NCI-H1092 (cell line): ENCODE measurements around the gene USP20.
A peak's percentile ranks its signal among the peaks of the same experiment; 100 is the strongest.
"Not testable (repeated sequence)": the region's sequence is repeated elsewhere in the genome, so short reads cannot be mapped to it uniquely, and the experiment has no call there.

Experiments
- DNase-seq: peaks from one replicate; lab custom pipeline; 2025; lab: John Stamatoyannopoulos, UW

USP20 gene

DNA sequence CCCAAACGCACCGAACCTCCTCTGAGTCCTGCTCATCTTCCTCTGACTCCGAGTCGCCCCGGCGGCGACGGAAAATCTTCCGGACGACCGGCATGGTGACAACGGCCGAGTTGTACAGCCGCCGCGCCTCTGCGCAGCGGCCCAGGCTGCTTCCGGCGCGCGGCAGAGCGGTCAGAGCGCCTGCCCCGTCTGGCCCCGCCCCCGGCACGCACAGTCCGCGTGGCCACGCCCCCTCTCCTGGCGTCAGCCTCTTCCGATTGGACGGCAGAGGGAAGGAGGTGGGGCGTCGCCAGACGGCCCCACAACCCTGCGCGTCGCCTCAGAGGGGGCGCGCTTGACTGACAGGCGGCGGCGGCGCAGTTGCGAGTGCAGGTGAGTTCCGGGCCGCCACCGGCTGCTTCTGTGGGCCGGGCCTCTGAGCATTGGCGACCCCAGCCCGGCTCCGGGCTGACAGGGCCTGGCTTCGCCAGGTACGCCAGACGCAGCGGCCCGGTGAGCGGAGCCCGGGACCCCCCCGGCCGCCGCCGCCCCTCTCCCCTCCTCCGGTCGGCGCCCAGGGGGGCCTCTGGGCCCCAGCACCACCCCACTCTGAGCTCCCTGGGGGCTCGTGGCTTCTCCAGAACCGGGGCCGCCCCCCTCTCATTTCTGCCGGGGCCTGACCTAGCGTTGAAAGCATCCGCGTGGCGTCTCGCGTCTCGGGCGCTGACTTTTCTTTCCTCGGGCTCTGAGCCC lies at the start of gene USP20, which contains the start of gene C9orf78:
Gene USP20, plus strand, starts transcription at position 331 of the 732 bp plus-strand sequence. CDS start 17,098 bp downstream, outside the sequence.
Gene C9orf78, minus strand, starts transcription at position 148 of the 732 bp plus-strand sequence. Its CDS starts 54 bp downstream, at position 94.
- DNase-seq = peak; percentile 97

DNA sequence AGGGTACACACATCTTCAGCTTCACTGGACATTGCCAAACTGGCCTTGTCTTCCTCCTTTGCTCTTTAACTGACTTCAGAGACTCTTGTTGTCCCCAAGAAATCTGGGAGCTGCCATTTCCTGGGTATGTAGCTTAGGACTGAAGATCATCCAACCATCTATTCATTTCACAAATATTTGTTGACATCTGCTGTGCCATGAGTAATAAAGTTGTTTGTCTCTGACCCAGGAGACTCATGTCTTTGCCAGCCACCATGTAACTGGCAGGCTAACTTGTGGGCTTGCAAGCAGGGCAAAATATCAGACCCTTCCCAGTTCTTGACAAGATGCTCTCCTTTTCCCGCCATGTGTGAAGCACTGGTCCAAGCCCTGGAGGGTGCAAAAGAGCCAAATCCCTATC lies 49.4 kb upstream of the USP20 start:
- no peak for DNase-seq

DNA sequence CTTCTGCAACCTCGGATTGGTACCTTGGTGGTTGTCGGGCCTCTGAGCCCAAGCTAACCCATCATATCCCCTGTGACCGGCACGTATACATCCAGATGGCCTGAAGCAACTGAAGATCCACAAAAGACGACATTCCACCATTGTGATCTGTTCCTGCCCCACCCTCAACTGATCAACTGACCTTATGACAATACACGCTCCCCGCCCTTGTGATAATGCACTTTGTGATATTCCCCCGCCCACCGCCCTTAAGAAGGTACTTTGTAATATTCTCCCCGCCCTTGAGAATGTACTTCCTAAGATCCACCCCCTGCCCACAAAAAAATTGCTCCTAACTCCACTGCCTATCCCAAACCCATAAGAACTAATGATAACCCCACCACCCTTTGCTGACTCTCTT lies 48.8 kb upstream of the USP20 start:
- no peak for DNase-seq

DNA sequence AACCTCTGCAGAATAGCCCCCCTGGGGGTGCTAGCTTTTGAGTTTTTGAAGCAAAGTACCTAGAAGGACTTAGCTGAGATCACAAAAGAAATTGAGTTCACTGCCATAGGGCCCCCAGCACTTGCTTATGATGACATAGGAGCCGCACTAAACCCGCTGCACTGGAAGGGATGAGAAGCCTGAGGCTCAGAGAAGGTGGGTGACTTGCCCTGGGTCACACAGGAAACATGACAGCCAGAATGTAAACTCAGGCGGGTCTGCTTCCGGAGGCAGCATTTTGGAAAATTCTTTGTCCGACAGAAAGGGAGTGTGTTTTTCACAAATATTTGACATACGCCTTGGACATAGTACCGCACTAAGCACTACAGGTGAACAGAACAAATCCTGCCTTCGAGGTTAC lies 40.7 kb upstream of the USP20 start:
- no peak for DNase-seq

DNA sequence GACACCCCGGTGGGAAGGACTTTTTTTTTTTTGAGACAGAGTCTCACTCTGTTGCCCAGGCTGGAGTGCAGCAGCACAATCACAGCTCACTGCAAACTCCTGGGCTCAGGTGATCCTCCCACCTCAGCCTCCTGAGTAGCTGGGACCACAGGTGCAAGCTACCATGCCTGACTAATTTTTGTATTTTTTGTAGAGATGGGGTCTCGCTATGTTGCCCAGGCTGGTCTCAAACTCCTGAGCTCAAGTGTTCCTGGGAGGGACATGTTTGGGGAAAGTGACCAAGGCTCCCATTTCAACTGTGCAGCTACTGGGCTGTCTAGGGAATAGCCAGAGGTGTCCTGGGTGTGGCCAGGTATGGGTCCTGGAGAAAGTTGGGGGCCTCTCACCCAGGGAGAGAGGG lies 39.2 kb upstream of the USP20 start:
- DNase-seq = not testable (repeated sequence)

DNA sequence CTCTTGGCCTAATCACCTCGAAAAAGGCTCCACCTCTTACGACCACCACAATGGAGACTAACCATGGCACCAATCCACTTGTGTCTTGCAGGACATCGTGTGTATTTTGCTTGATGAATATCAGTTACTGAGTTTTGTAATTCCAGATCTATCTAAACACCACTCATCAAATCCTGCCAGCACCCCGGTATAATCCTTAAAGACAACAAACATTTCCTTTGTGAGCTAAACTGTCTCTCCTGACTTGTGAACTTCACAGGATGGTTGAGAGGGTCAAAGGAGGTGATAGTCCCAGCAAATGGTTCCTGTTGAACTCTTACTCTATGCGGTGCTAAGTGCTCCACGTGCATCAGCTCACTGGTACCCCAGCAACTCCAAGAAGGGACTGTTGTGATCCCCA lies 36.3 kb upstream of the USP20 start:
- DNase-seq = no peak

DNA sequence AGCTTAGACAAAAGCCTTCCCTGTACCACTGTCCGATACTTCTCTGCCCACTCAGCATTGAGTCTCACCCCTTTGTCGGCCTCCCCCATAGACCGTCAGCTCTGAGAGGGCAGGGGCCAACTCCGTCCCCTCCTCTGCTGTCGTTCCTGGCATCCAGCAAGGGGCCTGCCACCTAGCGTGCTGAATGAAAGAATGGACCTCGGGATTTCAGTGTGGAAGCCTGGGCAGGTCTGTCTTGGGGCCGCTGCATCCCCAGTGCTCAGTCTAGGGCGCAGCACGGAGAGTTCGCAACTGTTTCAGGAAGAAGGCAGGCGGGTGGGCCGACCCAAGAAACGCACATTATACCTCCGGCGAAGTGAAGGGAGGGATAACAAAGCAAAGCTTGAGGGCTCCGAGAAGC lies 33.8 kb upstream of the USP20 start:
- no peak for DNase-seq

DNA sequence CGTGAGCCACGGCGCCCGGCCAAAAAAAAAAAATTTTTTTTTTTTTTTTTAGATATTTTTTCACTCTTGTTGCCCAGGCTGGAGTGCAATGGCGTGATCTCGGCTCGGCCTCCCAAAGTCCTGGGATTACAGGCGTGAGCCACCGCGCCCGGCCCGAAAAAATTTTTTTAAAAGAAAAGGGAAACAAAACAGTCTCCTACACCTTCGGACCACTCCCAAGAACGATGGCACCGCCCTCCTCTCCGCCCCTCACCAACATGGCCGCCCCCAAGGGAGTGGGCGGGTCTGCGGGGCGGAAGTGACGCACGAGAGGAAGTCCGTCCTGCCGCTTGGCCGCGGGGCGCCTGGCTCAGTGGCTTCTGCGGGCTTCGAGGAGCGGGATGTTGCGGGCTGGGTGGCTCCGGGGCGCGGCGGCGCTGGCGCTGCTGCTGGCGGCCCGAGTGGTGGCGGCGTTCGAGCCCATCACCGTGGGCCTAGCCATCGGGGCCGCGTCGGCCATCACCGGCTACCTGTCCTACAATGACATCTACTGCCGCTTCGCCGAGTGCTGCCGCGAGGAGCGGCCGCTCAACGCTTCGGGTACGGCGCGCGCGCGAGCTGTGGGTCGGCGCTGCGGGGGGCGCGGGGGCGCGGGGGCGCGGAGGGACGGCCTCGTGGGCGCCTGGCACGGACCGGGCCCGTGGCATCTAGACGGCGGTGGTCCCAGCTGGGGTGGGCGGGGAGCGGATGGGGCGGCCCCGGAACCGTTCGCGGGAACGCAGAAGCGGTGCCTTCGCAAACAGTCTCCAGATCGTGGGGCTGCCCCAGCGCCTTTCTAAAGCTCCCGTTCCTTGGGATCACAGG lies 32.2 kb upstream of the USP20 start, which contains the start of gene TOR1B:
Gene TOR1B, plus strand, starts transcription at position 352 of the 843 bp plus-strand sequence. Its CDS starts 29 bp downstream, at position 381.
- peak; percentile 92 for DNase-seq

DNA sequence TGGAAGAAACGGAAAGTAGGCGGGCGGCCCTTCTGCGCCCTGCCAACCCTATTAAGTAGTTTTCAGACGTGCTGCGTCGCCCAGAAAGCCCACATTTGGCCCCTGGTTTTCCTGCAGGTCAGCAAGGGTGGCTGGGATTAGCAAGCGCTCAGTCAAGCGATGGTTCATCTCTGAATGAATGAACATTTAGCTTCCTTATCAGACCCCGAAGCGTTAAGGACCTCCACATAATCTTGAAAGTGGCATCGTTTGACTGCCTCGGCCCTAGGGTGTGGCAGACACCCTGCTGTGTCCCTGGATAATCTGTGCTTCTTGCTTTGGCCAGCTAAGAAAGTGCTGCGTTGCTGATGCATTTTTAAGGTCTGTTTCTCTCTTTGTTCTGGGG lies 31.6 kb upstream of the USP20 start:
- no peak for DNase-seq

DNA sequence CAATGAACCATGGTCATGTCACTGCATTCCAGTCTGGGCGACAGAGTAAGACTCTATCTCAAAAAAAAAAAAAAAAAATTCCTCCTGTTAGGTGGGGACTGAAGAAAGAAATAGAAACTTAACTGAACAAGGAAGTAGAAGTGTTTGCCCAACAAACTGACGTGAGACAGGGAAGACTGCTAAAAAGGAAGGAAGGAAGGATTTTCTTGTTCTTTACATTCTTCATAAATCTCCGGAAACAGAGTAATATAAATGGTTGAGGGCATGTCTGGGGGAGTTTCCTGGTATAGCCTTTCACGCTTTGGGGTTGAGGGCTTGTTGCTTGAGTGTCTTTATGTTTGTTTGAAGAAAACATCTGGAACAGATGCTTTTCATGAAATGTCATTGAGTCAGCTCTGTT lies 29.2 kb upstream of the USP20 start:
- DNase-seq = no peak

DNA sequence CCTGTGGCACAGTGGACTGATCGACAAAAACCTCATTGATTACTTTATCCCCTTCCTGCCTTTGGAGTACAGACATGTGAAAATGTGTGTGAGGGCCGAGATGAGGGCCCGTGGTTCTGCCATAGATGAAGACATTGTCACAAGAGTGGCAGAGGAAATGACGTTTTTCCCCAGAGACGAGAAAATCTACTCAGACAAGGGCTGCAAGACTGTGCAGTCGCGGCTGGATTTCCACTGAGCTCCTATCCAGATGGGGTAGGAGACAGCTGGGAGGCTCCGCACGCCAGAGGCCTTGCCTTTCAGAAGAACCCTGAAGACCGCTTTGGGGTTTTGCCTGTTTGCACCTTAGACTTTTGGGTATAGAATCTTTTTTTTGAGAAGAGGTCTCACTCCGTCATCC lies 25.9 kb upstream of the USP20 start:
- no peak for DNase-seq

DNA sequence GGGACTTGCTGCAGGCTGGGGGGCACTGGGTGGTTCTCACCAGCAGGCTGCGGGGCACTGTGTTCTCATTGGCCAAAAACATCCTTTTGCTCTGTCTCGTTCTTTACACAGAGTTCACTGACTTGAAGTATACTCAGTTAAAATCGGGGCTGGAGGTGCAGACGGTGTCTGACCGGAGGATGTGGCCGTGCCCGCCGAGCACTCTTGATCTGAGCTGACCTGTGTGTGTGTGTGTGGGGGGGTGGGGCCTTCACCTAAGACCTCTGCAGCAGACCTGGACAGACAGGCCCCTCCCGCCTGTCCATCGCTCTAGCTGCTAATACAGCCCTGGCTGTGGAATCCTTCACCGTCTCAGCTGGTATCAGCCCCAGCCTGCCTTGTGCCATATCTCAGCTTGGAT lies 25.1 kb upstream of the USP20 start:
- no peak for DNase-seq

DNA sequence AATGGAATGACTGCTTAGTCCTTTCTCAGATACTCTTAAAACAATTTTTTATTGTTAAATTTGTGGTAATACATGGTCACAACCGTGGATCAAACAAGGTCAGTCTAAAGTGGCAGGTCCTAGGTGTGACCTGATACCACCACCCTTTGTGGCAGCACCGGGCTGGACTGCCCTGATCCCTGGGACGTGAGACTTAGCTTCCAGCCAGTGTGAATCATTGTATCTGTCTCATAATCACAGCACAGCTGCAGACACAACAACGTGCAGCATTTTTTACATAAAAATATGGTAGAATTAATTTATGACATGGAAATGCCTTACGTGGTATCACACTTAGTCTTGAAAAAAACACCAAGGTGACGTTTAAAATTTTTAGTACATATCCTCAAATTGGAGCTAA lies 24.5 kb upstream of the USP20 start:
- DNase-seq = no peak

DNA sequence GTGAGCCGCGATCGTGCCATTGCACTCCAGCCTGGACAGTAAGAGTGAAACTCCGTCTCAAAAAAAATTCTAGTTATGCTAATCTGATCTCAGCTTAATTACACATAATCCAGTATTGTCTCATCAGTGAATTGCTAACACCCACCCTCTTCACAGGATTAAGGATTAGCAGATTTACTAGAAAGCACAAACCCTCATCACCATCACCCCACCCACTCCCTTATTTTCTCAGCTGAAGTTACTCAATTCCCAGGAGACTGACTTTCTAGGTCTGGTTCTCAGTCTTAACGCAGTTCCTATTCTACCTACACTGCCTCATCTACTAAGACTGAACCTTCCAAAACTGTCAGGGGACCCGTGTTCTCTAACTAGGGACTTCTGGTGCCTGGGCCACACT lies 23.3 kb upstream of the USP20 start:
- DNase-seq = no peak

DNA sequence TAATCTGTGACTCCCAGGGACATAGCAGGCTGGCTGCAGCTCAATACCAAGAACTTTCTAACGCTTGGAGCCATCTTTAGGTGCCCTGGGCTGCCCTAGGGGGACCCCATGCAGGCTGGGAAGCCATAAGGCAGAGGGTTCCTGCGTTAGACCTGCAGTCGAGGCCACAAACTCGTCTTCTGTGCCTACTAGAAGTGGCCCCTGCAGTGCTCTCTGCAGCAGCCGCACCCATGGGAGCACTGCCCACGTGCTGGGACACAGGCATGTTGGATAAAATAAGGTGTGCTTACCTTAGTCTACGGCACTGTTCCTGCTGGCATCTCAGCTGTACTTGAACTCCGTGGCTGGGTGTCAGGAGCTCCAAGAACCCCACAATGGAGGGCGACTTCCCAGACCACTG lies 22.9 kb upstream of the USP20 start:
- no peak for DNase-seq

DNA sequence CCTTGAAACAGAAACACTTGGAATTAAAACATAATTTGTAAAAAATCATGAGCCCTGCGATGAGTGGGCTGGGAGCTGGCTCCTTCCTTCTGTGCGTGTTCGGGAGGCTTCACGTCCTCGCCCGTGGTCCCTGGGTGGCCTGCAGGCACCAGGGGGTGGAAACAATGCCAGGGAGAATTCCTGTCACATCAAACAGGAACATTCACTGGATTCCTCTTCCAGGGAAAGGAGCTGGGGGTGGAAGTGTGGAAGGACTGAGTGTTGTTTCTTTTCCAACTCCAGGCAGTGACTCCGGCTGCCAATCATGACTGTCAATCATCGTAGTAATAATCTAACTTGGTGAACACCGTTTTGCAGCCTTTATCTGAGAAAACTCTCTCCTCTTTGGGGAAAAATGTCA lies 21.6 kb upstream of the USP20 start:
- no peak for DNase-seq

DNA sequence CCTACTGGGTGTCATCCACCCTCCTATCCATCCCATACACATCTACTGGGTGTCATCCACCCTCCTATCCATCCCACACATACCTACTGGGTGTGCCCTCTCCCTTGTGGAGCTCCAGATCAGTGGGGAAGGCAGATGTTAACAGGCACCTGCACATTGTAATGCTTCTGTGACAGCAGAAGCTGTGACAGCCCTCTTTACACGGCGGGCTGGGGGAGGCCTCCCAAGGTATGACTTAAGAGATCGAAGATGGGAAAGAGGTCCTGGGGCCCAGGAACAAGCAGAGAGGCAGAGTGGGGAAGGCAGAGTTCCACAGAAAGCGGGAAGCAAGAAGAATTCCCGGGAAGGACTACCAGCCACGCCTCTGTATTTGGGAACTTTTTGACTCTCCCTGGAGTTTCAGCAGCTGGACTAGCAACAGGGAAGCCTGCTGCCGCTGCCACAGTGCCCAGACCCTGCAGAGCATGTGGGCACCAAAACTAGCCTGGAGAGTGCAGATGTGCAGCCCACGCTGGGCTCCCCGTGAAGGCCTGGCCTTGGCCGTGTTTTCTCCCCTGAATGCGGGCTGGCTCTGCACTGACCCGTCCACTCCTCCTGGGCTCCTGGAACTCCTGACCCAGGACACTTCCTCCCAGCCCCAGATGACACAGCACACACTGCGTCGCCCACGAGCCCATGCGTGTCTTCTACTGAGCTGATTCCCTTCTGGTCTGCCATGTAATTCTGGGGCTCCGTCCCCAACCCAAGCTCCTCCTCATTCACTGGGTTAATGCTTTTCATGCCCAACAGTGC lies 20.6 kb upstream of the USP20 start:
- no peak for DNase-seq

DNA sequence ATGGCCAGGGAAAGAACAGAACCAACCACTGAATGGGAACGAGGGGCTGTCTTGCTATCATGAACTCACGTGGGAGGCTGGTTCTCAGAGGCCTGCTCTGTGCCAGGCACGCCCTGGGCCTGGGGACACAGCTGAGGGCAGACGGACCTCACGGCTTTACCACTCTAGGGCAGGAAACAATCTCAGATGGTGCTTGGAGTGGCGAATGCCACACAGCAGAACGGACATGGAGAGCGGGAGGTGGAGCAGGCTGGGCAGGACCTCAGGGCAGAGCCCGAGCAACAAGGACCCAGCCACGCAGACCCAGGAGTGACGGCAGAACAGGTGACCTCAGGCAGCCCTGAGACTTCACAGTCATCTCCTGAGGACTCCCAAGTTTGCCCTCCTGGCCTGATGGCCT lies 20.0 kb upstream of the USP20 start:
- DNase-seq = no peak

DNA sequence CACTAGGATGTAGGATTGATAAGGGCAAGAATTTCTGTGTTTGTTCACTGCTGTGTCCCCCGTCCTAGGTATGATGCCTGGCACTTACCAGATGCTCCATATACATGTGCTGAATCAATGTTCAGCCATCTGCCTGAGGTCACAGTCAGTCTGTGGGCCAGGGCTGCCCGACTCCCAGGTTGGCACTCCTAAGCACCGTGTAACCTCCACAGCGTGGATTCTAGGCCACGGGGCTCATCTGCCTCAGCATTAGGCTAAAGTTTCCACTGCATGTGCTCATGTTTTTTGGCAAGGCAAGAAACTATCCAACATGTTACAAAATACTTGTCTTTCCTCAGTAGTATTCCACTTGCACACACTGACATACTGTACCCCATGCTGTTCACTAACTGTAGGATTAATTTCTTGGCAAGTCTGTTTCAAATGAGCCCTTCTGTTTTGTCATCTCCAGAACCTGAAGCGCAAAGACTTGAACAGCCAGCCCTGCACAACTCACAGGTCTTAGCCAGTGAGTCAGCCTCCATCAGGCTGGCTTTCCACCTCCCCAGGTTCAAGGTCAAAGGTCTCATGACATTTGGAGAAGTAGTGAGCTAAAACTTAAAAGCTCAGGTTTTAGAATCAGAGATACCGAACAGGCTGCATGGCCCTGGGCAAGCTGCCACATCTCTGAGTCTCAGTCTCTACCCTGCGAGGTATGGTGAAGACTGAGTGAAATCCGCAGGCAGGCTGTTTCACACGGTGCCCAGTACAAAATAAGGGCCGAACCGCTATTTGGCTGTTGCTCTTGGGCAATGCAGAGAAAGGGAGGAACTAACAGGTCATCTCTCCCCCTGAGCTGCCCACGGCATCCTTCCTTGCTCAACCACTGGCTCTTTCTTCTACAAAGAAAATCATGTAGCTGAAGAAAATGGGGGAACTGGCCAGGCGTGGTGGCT lies 18.5 kb upstream of the USP20 start:
- no peak for DNase-seq

DNA sequence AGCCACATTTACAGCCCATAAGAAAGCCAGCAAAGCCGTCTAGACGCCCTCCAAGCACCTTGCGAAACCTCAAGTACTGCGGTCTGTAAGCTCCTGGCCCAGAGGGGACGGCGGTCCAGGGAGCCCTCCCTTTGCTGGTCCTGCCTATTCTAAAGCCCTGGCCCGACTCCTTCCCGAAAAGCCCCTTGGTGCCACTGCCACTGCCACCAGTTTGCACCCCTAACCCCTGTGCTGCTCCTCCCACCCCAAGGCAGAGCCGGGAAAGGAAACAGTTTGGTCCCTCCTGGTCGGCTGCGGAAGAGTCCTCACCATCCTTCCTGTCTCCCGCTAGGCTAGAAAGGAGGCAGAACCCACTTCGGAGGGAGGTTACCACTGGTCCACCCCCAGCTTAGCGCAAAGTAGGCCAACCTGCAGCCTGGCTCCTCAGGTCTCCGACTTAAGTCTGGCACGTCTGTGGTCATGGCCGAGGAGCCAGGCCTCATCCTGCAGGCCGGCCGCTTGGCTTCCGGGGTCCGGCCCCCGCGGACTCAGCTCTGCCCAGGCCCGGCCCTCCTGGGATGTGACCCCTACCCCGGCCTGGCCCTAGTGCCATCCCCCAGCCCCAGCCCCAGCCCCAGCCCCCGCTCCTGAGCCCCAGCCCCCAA lies 12.2 kb upstream of the USP20 start:
- DNase-seq = no peak

DNA sequence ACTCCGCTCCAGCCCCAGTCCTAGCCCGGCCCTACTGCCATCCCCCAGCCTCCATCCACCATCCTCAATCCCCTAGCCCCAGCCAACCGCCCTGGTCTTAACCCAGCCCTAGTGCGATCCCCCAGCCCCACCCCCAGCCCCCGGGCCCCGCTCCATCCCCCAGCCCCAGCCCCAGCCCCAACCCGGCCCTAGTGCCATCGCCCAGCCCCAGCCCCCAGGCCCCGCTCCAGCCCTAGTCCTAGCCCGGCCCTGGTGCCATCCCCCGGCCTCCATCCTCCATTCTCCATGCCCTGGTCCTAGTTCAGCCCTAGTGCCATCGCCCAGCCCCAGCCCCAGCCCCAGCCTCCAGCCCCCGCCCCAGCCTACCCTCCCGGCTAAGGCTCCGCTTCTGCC lies 11.7 kb upstream of the USP20 start:
- DNase-seq = no peak
